Adrenal gland (tissue), 12 donors: Measurements from ENCODE around the gene RCOR3. TPM values are rescaled to one million over a fixed set of nuclear protein-coding genes. Genes with fewer than 3 reads are reported as not detected.

Experiments used
- DNase-seq, 7 donors: peaks; one replicate each; pipeline ENCODE4 v3.0.0-alpha.2; 2019 to 2020
- H3K27ac ChIP-seq, 5 donors: fragments of 200-600 bp; sonication (generic) in 4 of 5; 1 replicate in 3 of 5; 2 replicates in 2 of 5; pipeline versions ENCODE4 v1.5.1 to v1.8.0; 2016 to 2020; ENCODE audit warnings: mild to moderate bottlenecking in 1 of 5
- H3K27me3 ChIP-seq: fragments of 200-600 bp; 2 replicates; pipeline ENCODE4 v1.8.0; 2021
- H3K36me3 ChIP-seq, 2 donors: fragments of 200-600 bp; replicated peaks in 1 of 2; 1 replicate in 1 of 2; 2 replicates in 1 of 2; pipeline versions ENCODE4 v1.5.1 to v1.8.0; 2018 to 2022
- H3K4me1 ChIP-seq, 2 donors: fragments of 200-600 bp; replicated peaks in 1 of 2; 1 replicate in 1 of 2; 2 replicates in 1 of 2; pipeline versions ENCODE4 v1.5.1 to v1.8.0; 2018 to 2021
- H3K4me3 ChIP-seq, 4 donors: fragments of 200-600 bp; sonication (generic) in 3 of 4; one replicate each; pipeline ENCODE4 v1.5.1; 2016 to 2018
- H3K9me3 ChIP-seq, 3 donors: fragments of 200-600 bp; sonication (generic) in 1 of 3; replicated peaks in 1 of 3; 1 replicate in 2 of 3; 2 replicates in 1 of 3; pipeline versions ENCODE4 v1.5.1 to v1.8.0; 2016 to 2021
- POLR2A ChIP-seq, 2 donors: fragments of 450-650 bp; IDR thresholded peaks; one replicate each; pipeline ENCODE4 v1.6.1; 2017; ENCODE audit warnings: antibody characterized with exemption in 2 of 2, mild to moderate bottlenecking in 2 of 2, moderate library complexity in 1 of 2
- WGBS, 4 donors: extraction: QIAGEN DNeasy Blood & Tissue Kit in 2 of 4; methylation state at CpG; one replicate each; pipeline versions ENCODE4 v1.1.5 to v1.1.7; 2013 to 2017; 5-methylcytosine and 5-hydroxymethylcytosine counted together
- intact Hi-C, 2 donors: fragments of 100-400 bp; cut with DNase I; formaldehyde crosslinking; loops; one replicate each; pipeline versions ENCODE4 v1.14.1 to v1.15.0; 2022 to 2023
- polyA plus RNA-seq, 3 donors: library from polyadenylated mRNA; stranded (reverse); fragments of 200-250 nt in 2 of 3; fragments of 350-450 nt in 1 of 3; fragmentation: Illumina TruSeq in 1 of 3; extraction: RNeasy Lipid Tissue Mini Kit (QIAGEN cat#74804) in 1 of 3; gene quantifications; one replicate each; pipeline ENCODE4 v1.2.3, GENCODE V29; 2013 to 2014
- total RNA-seq, 9 donors: library from RNA; depleted of rRNA in 4 of 9; stranded (reverse); fragments of >200 nt in 4 of 9; fragments of 120-200 nt in 1 of 9; fragmentation: NEBNext Ultra II Directional in 1 of 9; extraction: Animal tissue kit (Norgen Biotek cat#: 25700) in 1 of 9; gene quantifications; one replicate each; pipeline versions ENCODE4 v1.1.0 to v1.2.4, GENCODE V29; 2013 to 2023
- TF ChIP-seq, protein P1 (sequence below), 6 experiments: fragments of 450-650 bp in 4 of 6; fragments of 200-600 bp in 2 of 6; sonication (generic) in 1 of 6; IDR thresholded peaks; 1 replicate in 5 of 6; 2 replicates in 1 of 6; pipeline versions ENCODE4 v1.5.1 to v1.8.0; 2016 to 2021; ENCODE audit warnings: antibody characterized with exemption in 6 of 6, mild to moderate bottlenecking in 2 of 6, moderate library complexity in 1 of 6
- donor health status: healthy with polysubstance abuse.
- donor health status: Bipolar disorder and iron deficiency.
- donor health status: DM: yes; HTN: yes; CAD: no.
- donor health status: DM: no; HTN: no; CAD: no.
- donor health status: DM: no; HTN: no; CAD: no.
- donor health status: DM: yes; HTN: yes; CAD: no.

Gene RCOR3
- total and polyA plus RNA-seq, 12 donors, result 19.4 to 57.2 (median 34.5) TPM

DNA sequence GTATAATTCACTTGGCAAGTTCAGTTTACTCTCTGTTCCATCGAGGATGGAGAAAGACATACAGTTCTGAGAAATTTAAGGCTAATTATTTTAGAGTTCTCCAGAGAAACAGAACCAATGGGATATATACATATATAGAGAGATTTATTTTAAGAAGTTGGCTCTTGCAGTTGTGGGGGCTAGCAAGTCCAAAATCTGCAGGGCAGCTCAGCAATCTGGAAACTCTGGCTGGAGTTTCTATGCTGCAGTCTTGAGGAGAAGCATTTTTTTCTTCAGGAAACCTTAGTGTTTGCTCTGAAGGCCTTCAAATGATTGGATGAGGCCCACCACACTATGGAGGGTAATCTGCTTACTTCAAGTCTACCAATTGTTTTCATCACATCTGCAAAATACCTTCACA lies 102.0 kb downstream of the RCOR3 start:
- TF ChIP-seq POLR2A (IDR thresholded peaks at IDR 0.05), result no peak
- TF ChIP-seq, protein P1, sequence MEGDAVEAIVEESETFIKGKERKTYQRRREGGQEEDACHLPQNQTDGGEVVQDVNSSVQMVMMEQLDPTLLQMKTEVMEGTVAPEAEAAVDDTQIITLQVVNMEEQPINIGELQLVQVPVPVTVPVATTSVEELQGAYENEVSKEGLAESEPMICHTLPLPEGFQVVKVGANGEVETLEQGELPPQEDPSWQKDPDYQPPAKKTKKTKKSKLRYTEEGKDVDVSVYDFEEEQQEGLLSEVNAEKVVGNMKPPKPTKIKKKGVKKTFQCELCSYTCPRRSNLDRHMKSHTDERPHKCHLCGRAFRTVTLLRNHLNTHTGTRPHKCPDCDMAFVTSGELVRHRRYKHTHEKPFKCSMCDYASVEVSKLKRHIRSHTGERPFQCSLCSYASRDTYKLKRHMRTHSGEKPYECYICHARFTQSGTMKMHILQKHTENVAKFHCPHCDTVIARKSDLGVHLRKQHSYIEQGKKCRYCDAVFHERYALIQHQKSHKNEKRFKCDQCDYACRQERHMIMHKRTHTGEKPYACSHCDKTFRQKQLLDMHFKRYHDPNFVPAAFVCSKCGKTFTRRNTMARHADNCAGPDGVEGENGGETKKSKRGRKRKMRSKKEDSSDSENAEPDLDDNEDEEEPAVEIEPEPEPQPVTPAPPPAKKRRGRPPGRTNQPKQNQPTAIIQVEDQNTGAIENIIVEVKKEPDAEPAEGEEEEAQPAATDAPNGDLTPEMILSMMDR (IDR thresholded peaks at IDR 0.05), result no peak
- no peaks in the 10 kb centered on the region for H3K9me3 ChIP-seq
- no peak overlapping the region for H3K27ac ChIP-seq
- H3K36me3 ChIP-seq, result peaks cover 0 to 18% of the 10 kb centered on the region in 2 donors
- DNase-seq, result no peak
- no peaks in the 10 kb centered on the region for H3K4me1 ChIP-seq
- intact Hi-C loops, result no loop called here
- no peak overlapping the region for H3K4me3 ChIP-seq
- WGBS, 4 donors, result 89 to 100% (median 93%) methylated on average over 1 of the region's 1 CpG
- H3K27me3 ChIP-seq, result no peaks in the 10 kb centered on the region

Other genes with a start within 250 kb of the RCOR3 start
- gene KCNH1, start 125.2 kb upstream of the RCOR3 start, total RNA-seq, result 1 to 10 TPM in 2 of 9 donors, under 1 TPM in 3, not detected in 4; 0.15 to 2.2 (median 0.83) TPM
- 1 to 10 TPM in 1 of 3 donors, under 1 TPM in 2; 0.27 to 1.6 (median 0.64) TPM for gene KCNH1, start 125.2 kb upstream of the RCOR3 start, polyA plus RNA-seq
- 10 to 100 TPM in 1 of 9 donors, 1 to 10 TPM in 8; 1.0 to 13.5 (median 7.3) TPM for gene TRAF5, start 67.5 kb downstream of the RCOR3 start, total RNA-seq
- 10 to 100 TPM in 1 of 3 donors, 1 to 10 TPM in 2; 3.8 to 16.7 (median 9.3) TPM for gene TRAF5, start 67.5 kb downstream of the RCOR3 start, polyA plus RNA-seq
- 1 to 10 TPM in 1 of 9 donors, under 1 TPM in 3, not detected in 5; 0.06 to 1.1 (median 0.72) TPM for gene RD3, start 232.8 kb downstream of the RCOR3 start, total RNA-seq
- gene RD3, start 232.8 kb downstream of the RCOR3 start, polyA plus RNA-seq, result 1 to 10 TPM in 2 of 3 donors, under 1 TPM in 1; 0.51 to 2.3 (median 1.5) TPM